ENCODE measurements around the gene ATXN1.

ATXN1 gene

GRCh38 chr6:16754876-16755275 lies 6.4 kb downstream of the ATXN1 start:
- H3K4me3 ChIP-seq (ENCODE audit: low read depth, low read length) = no peak overlapping the region
- TF ChIP-seq CTCF (IDR thresholded peaks at IDR 0.05; ENCODE audit: low read depth, low read length) = no peak

GRCh38 chr6:16754274-16754673 lies 7.0 kb downstream of the ATXN1 start:
- no peak overlapping the region for H3K4me3 ChIP-seq (ENCODE audit: low read depth, low read length)
- no peak for TF ChIP-seq CTCF (IDR thresholded peaks at IDR 0.05; ENCODE audit: low read depth, low read length)

- TF ChIP-seq CTCF (IDR thresholded peaks at IDR 0.05; ENCODE audit: low read depth, low read length) = no peak
These were observed 7.9 kb downstream of the ATXN1 start for GRCh38 chr6:16753341-16753740.

GRCh38 chr6:16752206-16752866 lies 8.9 kb downstream of the ATXN1 start:
- no peak for TF ChIP-seq CTCF (IDR thresholded peaks at IDR 0.05; ENCODE audit: low read depth, low read length)
- H3K4me3 ChIP-seq (ENCODE audit: low read depth, low read length) = no peak overlapping the region

More at GRCh38 chr6:16753341-16753740, 7.9 kb downstream of the ATXN1 start:
- H3K4me3 ChIP-seq (ENCODE audit: low read depth, low read length) = no peak overlapping the region

- TF ChIP-seq CTCF (IDR thresholded peaks at IDR 0.05; ENCODE audit: low read depth, low read length) = no peak
- no peak overlapping the region for H3K4me3 ChIP-seq (ENCODE audit: low read depth, low read length)
These were observed 9.9 kb downstream of the ATXN1 start for GRCh38 chr6:16751251-16751946.

GRCh38 chr6:16750566-16750965 lies 10.7 kb downstream of the ATXN1 start:
- no peak overlapping the region for H3K4me3 ChIP-seq (ENCODE audit: low read depth, low read length)
- TF ChIP-seq CTCF (IDR thresholded peaks at IDR 0.05; ENCODE audit: low read depth, low read length) = no peak
